GM08714 (cell line): ENCODE data around the gene ACP6.
"Not testable (repeated sequence)": the region's sequence is repeated elsewhere in the genome, so short reads cannot be mapped to it uniquely, and the experiment has no call there.

Experiments used
- H3K4me3 ChIP-seq: fragments of 200-500 bp; sonication (Bioruptor generic); 2 replicates; pipeline ENCODE4 v1.5.1; 2014; ENCODE audit warnings: mild to moderate bottlenecking, low read length, inconsistent platforms
- ZNF274 ChIP-seq: IDR thresholded peaks from 2 replicates; pipeline ENCODE4 v1.6.1; 2012; ENCODE audit warnings: mild to moderate bottlenecking, low read depth, low read length

The ACP6 gene

GRCh38 chr1:147670319-147671001 is at the start of gene ACP6:
Gene ACP6, minus strand, starts transcription at chr1:147670524. Its CDS starts 476 bp downstream, at chr1:147670048.
- TF ChIP-seq ZNF274 = no peak
- peak within 1 kb of the TSS; percentile 71 for H3K4me3 ChIP-seq

GRCh38 chr1:147719711-147720225 is 49.4 kb upstream of the ACP6 start:
- no peak overlapping the region for H3K4me3 ChIP-seq
- no peak for TF ChIP-seq ZNF274

GRCh38 chr1:147719029-147719698 is 48.8 kb upstream of the ACP6 start:
- TF ChIP-seq ZNF274 = no peak
- H3K4me3 ChIP-seq = no peak overlapping the region

- H3K4me3 ChIP-seq = no peak overlapping the region
- no peak for TF ChIP-seq ZNF274
Observed at GRCh38 chr1:147717706-147718097, 47.4 kb upstream of the ACP6 start.

- H3K4me3 ChIP-seq = no peak overlapping the region
- no peak for TF ChIP-seq ZNF274
Observed at GRCh38 chr1:147717051-147717705, 46.9 kb upstream of the ACP6 start.

GRCh38 chr1:147712605-147713004 is 42.3 kb upstream of the ACP6 start:
- H3K4me3 ChIP-seq = no peak overlapping the region
- no peak for TF ChIP-seq ZNF274

- no peak overlapping the region for H3K4me3 ChIP-seq
- no peak for TF ChIP-seq ZNF274
Observed at GRCh38 chr1:147700042-147701006, 30.0 kb upstream of the ACP6 start.

GRCh38 chr1:147699686-147700041 is 29.3 kb upstream of the ACP6 start:
- TF ChIP-seq ZNF274 = no peak

GRCh38 chr1:147683163-147683763 is 12.9 kb upstream of the ACP6 start:
- no peak overlapping the region for H3K4me3 ChIP-seq
- no peak for TF ChIP-seq ZNF274

More at GRCh38 chr1:147699686-147700041, 29.3 kb upstream of the ACP6 start:
- H3K4me3 ChIP-seq = no peak overlapping the region

GRCh38 chr1:147680608-147681235 is 10.4 kb upstream of the ACP6 start:
- H3K4me3 ChIP-seq = not testable (repeated sequence)

GRCh38 chr1:147677681-147678080 is 7.4 kb upstream of the ACP6 start:
- H3K4me3 ChIP-seq = not testable (repeated sequence)

- TF ChIP-seq ZNF274 = no peak
- H3K4me3 ChIP-seq = no peak overlapping the region
Observed at GRCh38 chr1:147676311-147677085, 6.2 kb upstream of the ACP6 start.
